Keratinocyte (primary cell): ENCODE data around the gene LMNA.

Source experiments
- CTCF ChIP-seq, 3 experiments: IDR thresholded peaks in 1 of 3; conservative IDR thresholded peaks in 1 of 3; optimal IDR thresholded peaks in 1 of 3; 2 replicates in 2 of 3; 3 replicates in 1 of 3; pipeline versions ENCODE3 to v1.5.1; 2011; ENCODE audit warnings: low read length in 3 of 3, mild to moderate bottlenecking in 3 of 3, moderate library complexity in 2 of 3, control low read depth in 1 of 3, inconsistent platforms in 1 of 3; ENCODE audit not compliant: insufficient read depth in 2 of 3; ENCODE audit errors: extremely low read depth in 1 of 3
- EZH2 ChIP-seq: IDR thresholded peaks from one replicate; pipeline ENCODE4 v1.6.1; 2012; ENCODE audit warnings: inconsistent platforms, mild to moderate bottlenecking, low read length, moderate library complexity

GRCh38 chr1:156104861-156105832, 9.4 kb upstream of the LMNA start:
- TF ChIP-seq CTCF (optimal IDR thresholded peaks at IDR 0.05 in 1 of 3, IDR thresholded peaks at IDR 0.05 in 1 of 3, conservative IDR thresholded peaks at IDR 0.05 in 1 of 3; ENCODE audit: extremely low read depth in 1 of 3, insufficient read depth in 2 of 3, low read length in 3 of 3), result no peak
- no peak for TF ChIP-seq EZH2
